IMR-90 (cell line): Measurements from ENCODE around the gene NOP9. TPM values are rescaled to one million over a fixed set of nuclear protein-coding genes. Genes with fewer than 3 reads are reported as not detected.

Experiments used
- ATAC-seq: fragments of 200-7000 bp; cut with Tn5 transposase; 2 replicates; pipeline ENCODE4 v1.9.1; 2020; ENCODE audit warnings: low read depth, mild to moderate bottlenecking, moderate library complexity
- BruUV-seq: library from RNA; stranded (reverse); fragments of 400-500 nt; replicated peaks from 2 replicates; lab custom pipeline; 2021; lab: Mats Ljungman, UMichigan
- CTCF ChIA-PET: fragments of 300-600 bp; formaldehyde crosslinking; extraction: SDS; loops from one replicate; lab custom pipeline; 2021; ENCODE audit warnings: antibody characterized with exemption; lab: Yijun Ruan, JAX
- POLR2A ChIA-PET: fragments of 300-600 bp; sonication (Branson Sonifier 250); formaldehyde crosslinking; loops from one replicate; lab custom pipeline; 2022; ENCODE audit warnings: antibody characterized with exemption; ENCODE audit not compliant: unreplicated experiment; lab: Charles Lee
- DNase-seq: peaks from one replicate; pipeline ENCODE4 v3.0.0; 2013
- H2AFZ ChIP-seq: replicated peaks from 2 replicates; pipeline ENCODE3; 2013; ENCODE audit warnings: low read length, mild to moderate bottlenecking; ENCODE audit not compliant: poor library complexity
- H2AK5ac ChIP-seq: 2 replicates; pipeline ENCODE4 v1.6.1; 2013; ENCODE audit warnings: low read depth, low read length, inconsistent platforms
- H2AK9ac ChIP-seq: replicated peaks from 2 replicates; pipeline ENCODE3; 2013; ENCODE audit warnings: mild to moderate bottlenecking, low read depth, low read length, moderate library complexity; ENCODE audit not compliant: poor library complexity
- H2BK120ac ChIP-seq: 2 replicates; pipeline ENCODE4 v1.6.1; 2013; ENCODE audit warnings: low read depth, low read length, inconsistent platforms
- H2BK15ac ChIP-seq: 3 replicates; pipeline ENCODE4 v1.6.1; 2013; ENCODE audit warnings: low read depth, low read length, inconsistent platforms
- H2BK20ac ChIP-seq: 2 replicates; pipeline ENCODE4 v1.6.1; 2013; ENCODE audit warnings: low read depth, mild to moderate bottlenecking, inconsistent platforms, low read length, moderate library complexity
- H2BK5ac ChIP-seq: 2 replicates; pipeline ENCODE4 v1.6.1; 2013; ENCODE audit warnings: mild to moderate bottlenecking, low read depth, low read length, inconsistent platforms; ENCODE audit not compliant: poor library complexity, severe bottlenecking
- H3K14ac ChIP-seq: replicated peaks from 2 replicates; pipeline ENCODE4 v1.6.1; 2013; ENCODE audit warnings: low read depth, low read length, inconsistent platforms
- H3K18ac ChIP-seq: 2 replicates; pipeline ENCODE4 v1.6.1; 2013; ENCODE audit warnings: low read depth, low read length, control low read depth
- H3K23ac ChIP-seq: 2 replicates; pipeline ENCODE4 v1.6.1; 2013; ENCODE audit warnings: low read depth, low read length, inconsistent platforms
- H3K27ac ChIP-seq: 2 replicates; pipeline ENCODE4 v1.5.1; 2013; ENCODE audit warnings: mild to moderate bottlenecking, control low read depth, low read length; ENCODE audit not compliant: insufficient read depth
- H3K27me3 ChIP-seq: 2 replicates; pipeline ENCODE4 v1.6.1; 2013; ENCODE audit warnings: low read length; ENCODE audit not compliant: control insufficient read depth, insufficient read depth
- H3K36me3 ChIP-seq: 2 replicates; pipeline ENCODE4 v1.6.1; 2013; ENCODE audit warnings: low read length, mixed read lengths; ENCODE audit not compliant: control insufficient read depth, insufficient read depth
- H3K4ac ChIP-seq: 2 replicates; pipeline ENCODE4 v1.6.1; 2013; ENCODE audit warnings: low read depth, low read length, inconsistent platforms
- H3K4me1 ChIP-seq: 2 replicates; pipeline ENCODE4 v1.6.1; 2013; ENCODE audit warnings: low read length, mixed read lengths; ENCODE audit not compliant: control insufficient read depth, insufficient read depth
- H3K4me2 ChIP-seq: 2 replicates; pipeline ENCODE4 v1.6.1; 2013; ENCODE audit warnings: low read depth, mild to moderate bottlenecking, control low read depth, low read length, moderate library complexity
- H3K4me3 ChIP-seq: 2 replicates; pipeline ENCODE4 v1.5.1; 2013; ENCODE audit warnings: low read depth, mild to moderate bottlenecking, control low read depth, low read length, moderate library complexity; ENCODE audit not compliant: insufficient read depth
- H3K56ac ChIP-seq: 2 replicates; pipeline ENCODE4 v1.6.1; 2013; ENCODE audit warnings: low read length, inconsistent platforms; ENCODE audit not compliant: insufficient read depth; ENCODE audit errors: extremely low read depth
- H3K79me1 ChIP-seq, 2 experiments: 2 replicates each; pipeline ENCODE4 v1.6.1; 2013; ENCODE audit warnings: low read length in 2 of 2, inconsistent platforms in 1 of 2, low read depth in 1 of 2
- H3K9ac ChIP-seq: 2 replicates; pipeline ENCODE4 v1.6.1; 2013; ENCODE audit warnings: low read depth, low read length, control low read depth
- H3K9me1 ChIP-seq: 2 replicates; pipeline ENCODE4 v1.6.1; 2013; ENCODE audit warnings: low read length, inconsistent platforms; ENCODE audit not compliant: insufficient read depth
- H3K9me3 ChIP-seq: 2 replicates; pipeline ENCODE4 v1.6.1; 2013; ENCODE audit warnings: low read length; ENCODE audit not compliant: control insufficient read depth, insufficient read depth
- H4K20me1 ChIP-seq: 2 replicates; pipeline ENCODE4 v1.6.1; 2013; ENCODE audit warnings: low read length, inconsistent platforms; ENCODE audit not compliant: insufficient read depth
- H4K5ac ChIP-seq: 2 replicates; pipeline ENCODE4 v1.6.1; 2013; ENCODE audit warnings: mild to moderate bottlenecking, low read depth, low read length, control low read depth
- H4K8ac ChIP-seq, 2 experiments: 2 replicates each; pipeline ENCODE4 v1.6.1; 2013; ENCODE audit warnings: low read depth in 2 of 2, low read length in 2 of 2, control low read depth in 1 of 2, inconsistent platforms in 1 of 2
- H4K91ac ChIP-seq: 2 replicates; pipeline ENCODE4 v1.6.1; 2013; ENCODE audit warnings: low read depth, low read length, inconsistent platforms; ENCODE audit not compliant: insufficient read depth
- ELK1 ChIP-seq: fragments of 150-350 bp; IDR thresholded peaks from 2 replicates; pipeline ENCODE4 v1.6.1; 2016; ENCODE audit warnings: low read depth, mild to moderate bottlenecking, low read length, moderate library complexity, borderline replicate concordance
- MAFK ChIP-seq: IDR thresholded peaks from 2 replicates; pipeline ENCODE4 v1.6.1; 2012; ENCODE audit warnings: low read depth, low read length, improper control_type of control experiment
- MXI1 ChIP-seq: IDR thresholded peaks from 2 replicates; pipeline ENCODE4 v1.6.1; 2012; ENCODE audit warnings: low read depth, mild to moderate bottlenecking, low read length, moderate library complexity, borderline replicate concordance
- NFE2L2 ChIP-seq: fragments of 150-350 bp; IDR thresholded peaks from 2 replicates; pipeline ENCODE4 v1.6.1; 2016; ENCODE audit warnings: low read depth, mild to moderate bottlenecking, low read length
- POLR2A ChIP-seq: IDR thresholded peaks from 2 replicates; pipeline ENCODE4 v1.6.1; 2012; ENCODE audit warnings: mild to moderate bottlenecking, low read depth, low read length
- RCOR1 ChIP-seq: IDR thresholded peaks from 2 replicates; pipeline ENCODE4 v1.6.1; 2012; ENCODE audit warnings: mild to moderate bottlenecking, low read length, improper control_type of control experiment; ENCODE audit not compliant: insufficient replicate concordance
- RFX5 ChIP-seq: IDR thresholded peaks from 2 replicates; pipeline ENCODE4 v1.8.0; 2012; ENCODE audit warnings: low read depth, mild to moderate bottlenecking, low read length, moderate library complexity
- SMC3 ChIP-seq: fragments of 150-350 bp; IDR thresholded peaks from 2 replicates; pipeline ENCODE4 v1.6.1; 2016; ENCODE audit warnings: low read depth, mild to moderate bottlenecking, antibody characterized with exemption, low read length, moderate library complexity
- USF2 ChIP-seq: fragments of 150-350 bp; IDR thresholded peaks from 2 replicates; pipeline ENCODE4 v1.6.1; 2017; ENCODE audit warnings: mild to moderate bottlenecking, antibody characterized with exemption, low read length, low read depth
- WGBS, 2 experiments: methylation state at CpG; one replicate each; pipeline versions ENCODE4 v1.1.5 to v1.1.7; 2013; ENCODE audit warnings: missing lambda C conversion rate in 2 of 2; ENCODE audit not compliant: insufficient read length in 1 of 2; ENCODE audit errors: extremely low coverage in 2 of 2; 5-methylcytosine and 5-hydroxymethylcytosine counted together
- dilution Hi-C: fragments of 300-500 bp; cut with HindIII; formaldehyde crosslinking; loops from one replicate; pipeline ENCODE4 v1.14.3; 2018; ENCODE audit warnings: low sequenced_read_pairs; ENCODE audit not compliant: unreplicated experiment
- in situ Hi-C: fragments of 300-500 bp; cut with MboI; formaldehyde crosslinking; loops from 3 replicates; pipeline ENCODE4 v1.14.3; 2019; ENCODE audit warnings: low sequenced_read_pairs, inconsistent platforms, mixed read lengths
- intact Hi-C: fragments of 100-400 bp; cut with micrococcal nuclease; formaldehyde crosslinking; loops from 2 replicates; pipeline ENCODE4 v1.10.0; 2022
- polyA plus RNA-seq, 3 experiments: library from polyadenylated mRNA; depleted of rRNA; stranded (reverse); fragments of >200 nt; gene quantifications; 2 replicates each; pipeline ENCODE4 v1.2.3, GENCODE V29; 2012; ENCODE audit warnings: low replicate concordance in 1 of 3
- total RNA-seq: library from RNA; depleted of rRNA; stranded (reverse); fragments of >200 nt; gene quantifications from 2 replicates; pipeline ENCODE4 v1.2.3, GENCODE V29; 2012

NOP9 gene
- total and polyA plus RNA-seq, 2 of the 4 experiments (the other 2 are of a cell fraction) = 11.8 to 25.8 TPM

DNA sequence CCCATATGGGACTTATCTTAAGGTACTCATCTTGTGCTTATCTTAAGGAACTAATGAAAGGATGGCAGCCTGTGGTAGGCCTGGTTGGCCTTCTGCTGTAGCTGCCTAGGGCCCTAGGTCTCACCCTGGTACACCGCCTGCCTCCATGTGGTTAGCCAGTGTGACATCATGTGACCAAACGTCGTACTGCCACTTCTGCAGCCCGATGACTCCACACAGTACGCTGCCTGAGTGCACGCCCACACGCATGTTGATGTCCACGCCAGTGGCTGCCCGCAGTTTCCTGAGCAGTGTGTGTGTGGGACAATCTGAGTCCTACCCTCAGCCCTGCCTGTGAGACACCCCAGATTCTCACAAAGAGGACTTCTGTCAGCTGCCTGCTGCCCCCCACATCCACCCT lies 30.1 kb downstream of the NOP9 start:
- no peak overlapping the region for H3K9ac ChIP-seq
- no peak overlapping the region for H3K23ac ChIP-seq
- POLR2A ChIA-PET = no interaction called here
- H3K9me3 ChIP-seq = no peaks in the 10 kb centered on the region
- intact Hi-C loops (no loop called here), dilution Hi-C loops (no loop called here), in situ Hi-C loops (loop anchor here (5.0 kb wide), 1 partner anchor 108 kb away; no protein-coding TSS in a partner anchor)
- no peak overlapping the region for H3K4me3 ChIP-seq
- no peak overlapping the region for H4K8ac ChIP-seq
- TF ChIP-seq RCOR1 = no peak
- TF ChIP-seq SMC3 = no peak
- TF ChIP-seq MXI1 = no peak
- no peak for TF ChIP-seq USF2
- TF ChIP-seq NFE2L2 = no peak
- no peak for TF ChIP-seq MAFK
- TF ChIP-seq POLR2A = no peak
- no peak for TF ChIP-seq ELK1
- no peak for TF ChIP-seq RFX5
- DNase-seq (no peak), ATAC-seq (no peak)
- H3K4ac ChIP-seq = no peak overlapping the region
- H3K14ac ChIP-seq = no peak overlapping the region
- CTCF ChIA-PET = interaction anchor here (5.6 kb wide), 1 partner anchor 101 kb away, joined by 63 read pairs; the partner anchor contains the start of genes CBLN3 and KHNYN
- peaks cover 3% of the 10 kb centered on the region; the same call in 1 of the 2 replicates for H3K4me1 ChIP-seq
- H3K4me2 ChIP-seq = no peak overlapping the region
- WGBS, 2 experiments = no CpG with 5 or more reads among the region's 9 CpGs
- H4K5ac ChIP-seq = no peak overlapping the region
- H2AK9ac ChIP-seq = no peak overlapping the region
- no TSS peak for BruUV-seq
- H3K56ac ChIP-seq = no peak overlapping the region
- peak overlapping the region; percentile 51 for H2AFZ ChIP-seq
- no peak overlapping the region for H4K91ac ChIP-seq
- H2BK5ac ChIP-seq = no peak overlapping the region
- H3K36me3 ChIP-seq = no peaks in the 10 kb centered on the region
- no peak overlapping the region for H2BK20ac ChIP-seq
- no peak overlapping the region for H2BK15ac ChIP-seq
- no peak overlapping the region for H3K27ac ChIP-seq
- no peaks in the 10 kb centered on the region; the same call in 1 of the 2 replicates for H3K9me1 ChIP-seq
- no peaks in the 10 kb centered on the region for H4K20me1 ChIP-seq
- H2AK5ac ChIP-seq = no peak overlapping the region; the same call in 1 of the 2 replicates
- peaks cover 30% of the 10 kb centered on the region for H3K27me3 ChIP-seq
- no peak overlapping the region for H2BK120ac ChIP-seq
- no peaks in the 10 kb centered on the region for H3K79me1 ChIP-seq
- no peak overlapping the region for H3K18ac ChIP-seq
